WTC11 (cell line): Measurements from ENCODE around the gene ROBO2. TPM values are rescaled to one million over a fixed set of nuclear protein-coding genes. Genes with fewer than 3 reads are reported as not detected.

ENCODE experiments used
- ATAC-seq: fragments of 200-7000 bp; cut with Tn5 transposase; 2 replicates; pipeline ENCODE4 v1.10.0; 2021; ENCODE audit warnings: mild to moderate bottlenecking, moderate library complexity
- CTCF ChIA-PET: fragments of 300-600 bp; sonication (Branson Sonifier 250); formaldehyde crosslinking; loops from one replicate; lab custom pipeline; 2021; ENCODE audit warnings: antibody characterized with exemption; lab: Charles Lee
- POLR2A ChIA-PET: fragments of 350-600 bp; sonication (Branson Sonifier 250); formaldehyde crosslinking; loops from one replicate; lab custom pipeline; 2021; ENCODE audit warnings: antibody characterized with exemption; lab: Charles Lee
- DNase-seq: peaks from one replicate; pipeline ENCODE4 v3.0.0; 2021; ENCODE audit warnings: low spot score
- H3K27ac Mint-ChIP-seq: 2 replicates; pipeline ENCODE4 v1.8.0; 2021; ENCODE audit warnings: mixed read lengths
- H3K27me3 Mint-ChIP-seq: 2 replicates; pipeline ENCODE4 v1.8.0; 2021; ENCODE audit warnings: low read depth, mild to moderate bottlenecking, moderate library complexity, mixed read lengths
- H3K36me3 Mint-ChIP-seq: 2 replicates; pipeline ENCODE4 v1.8.0; 2021; ENCODE audit warnings: mixed read lengths
- H3K4me1 Mint-ChIP-seq: 2 replicates; pipeline ENCODE4 v1.8.0; 2022; ENCODE audit warnings: mixed read lengths
- H3K4me3 Mint-ChIP-seq: 2 replicates; pipeline ENCODE4 v1.8.0; 2021; ENCODE audit warnings: mild to moderate bottlenecking, moderate library complexity, mixed read lengths
- H3K9me3 Mint-ChIP-seq: 2 replicates; pipeline ENCODE4 v1.8.0; 2021; ENCODE audit warnings: mixed read lengths
- ELF4 ChIP-seq: sonication (generic); formaldehyde crosslinking; IDR thresholded peaks from 2 replicates; pipeline ENCODE4 v1.8.1; 2022; ENCODE audit warnings: low read depth, mild to moderate bottlenecking, moderate library complexity, missing genetic modification reagents
- EMX1 ChIP-seq: fragments of 250-450 bp; sonication (Bioruptor Pico); IDR thresholded peaks from 2 replicates; pipeline ENCODE4 v1.8.0; 2021; ENCODE audit warnings: mild to moderate bottlenecking
- ESRRA ChIP-seq: sonication (generic); formaldehyde crosslinking; IDR thresholded peaks from 2 replicates; pipeline ENCODE4 v1.8.1; 2022; ENCODE audit warnings: mild to moderate bottlenecking, missing genetic modification reagents, borderline replicate concordance
- GTF2I ChIP-seq: fragments of 250-450 bp; sonication (Bioruptor Pico); conservative IDR thresholded peaks from 2 replicates; pipeline ENCODE4 v1.4.0; 2021; ENCODE audit warnings: mild to moderate bottlenecking
- HMGA2 ChIP-seq: fragments of 250-450 bp; sonication (Bioruptor Pico); IDR thresholded peaks from 2 replicates; pipeline ENCODE4 v1.4.0; 2021; ENCODE audit warnings: mild to moderate bottlenecking, moderate library complexity
- NR1H2 ChIP-seq: sonication (generic); formaldehyde crosslinking; IDR thresholded peaks from 2 replicates; pipeline ENCODE4 v1.9.0; 2021; ENCODE audit warnings: mild to moderate bottlenecking, moderate library complexity, missing genetic modification reagents
- PRRX2 ChIP-seq: fragments of 250-450 bp; sonication (Bioruptor Pico); IDR thresholded peaks from 2 replicates; pipeline ENCODE4 v1.8.0; 2021; ENCODE audit warnings: mild to moderate bottlenecking
- SMAD4 ChIP-seq: sonication (generic); formaldehyde crosslinking; IDR thresholded peaks from 2 replicates; pipeline ENCODE4 v1.8.0; 2022; ENCODE audit warnings: mild to moderate bottlenecking, missing genetic modification reagents
- TEAD1 ChIP-seq: sonication (generic); formaldehyde crosslinking; IDR thresholded peaks from 2 replicates; pipeline ENCODE4 v1.8.0; 2022; ENCODE audit warnings: mild to moderate bottlenecking, missing genetic modification reagents
- ZNF138 ChIP-seq: sonication (generic); formaldehyde crosslinking; conservative IDR thresholded peaks from 2 replicates; pipeline ENCODE4 v1.8.1; 2022; ENCODE audit warnings: mild to moderate bottlenecking, moderate library complexity, missing genetic modification reagents
- ZNF423 ChIP-seq: fragments of 250-450 bp; sonication (Bioruptor Pico); IDR thresholded peaks from 2 replicates; pipeline ENCODE4 v2.1.2; 2022; ENCODE audit warnings: mild to moderate bottlenecking, moderate library complexity
- total RNA-seq: library from RNA; stranded (reverse); gene quantifications from 3 replicates; pipeline ENCODE4 v1.2.3, GENCODE V29; 2021
- TF ChIP-seq, protein P1 (sequence below): fragments of 250-450 bp; sonication (Bioruptor Pico); IDR thresholded peaks from 2 replicates; pipeline ENCODE4 v1.9.0; 2021; ENCODE audit warnings: moderate library complexity, mild to moderate bottlenecking, inconsistent platforms, borderline replicate concordance
- TF ChIP-seq, protein P2 (sequence below): sonication (generic); formaldehyde crosslinking; IDR thresholded peaks from 2 replicates; pipeline ENCODE4 v1.8.0; 2023; ENCODE audit warnings: mild to moderate bottlenecking, missing genetic modification reagents
- TF ChIP-seq, protein P3 (sequence below): fragments of 200-600 bp; IDR thresholded peaks from 2 replicates; pipeline ENCODE4 v1.8.0; 2022; ENCODE audit warnings: antibody characterized with exemption
- TF ChIP-seq, protein P4 (sequence below): fragments of 250-450 bp; sonication (Bioruptor Pico); conservative IDR thresholded peaks from 2 replicates; pipeline ENCODE4 v1.9.0; 2021; ENCODE audit warnings: mild to moderate bottlenecking
- TF ChIP-seq, protein P5 (sequence below): sonication (generic); formaldehyde crosslinking; IDR thresholded peaks from 2 replicates; pipeline ENCODE4 v1.8.1; 2022; ENCODE audit warnings: mild to moderate bottlenecking, missing genetic modification reagents, moderate library complexity, borderline replicate concordance
- TF ChIP-seq, protein P6 (sequence below): sonication (generic); formaldehyde crosslinking; IDR thresholded peaks from 2 replicates; pipeline ENCODE4 v1.8.1; 2022; ENCODE audit warnings: mild to moderate bottlenecking, moderate library complexity, missing genetic modification reagents

Gene ROBO2
- total RNA-seq, 1 experiment from 2014 or later, result 11.7 TPM

DNA sequence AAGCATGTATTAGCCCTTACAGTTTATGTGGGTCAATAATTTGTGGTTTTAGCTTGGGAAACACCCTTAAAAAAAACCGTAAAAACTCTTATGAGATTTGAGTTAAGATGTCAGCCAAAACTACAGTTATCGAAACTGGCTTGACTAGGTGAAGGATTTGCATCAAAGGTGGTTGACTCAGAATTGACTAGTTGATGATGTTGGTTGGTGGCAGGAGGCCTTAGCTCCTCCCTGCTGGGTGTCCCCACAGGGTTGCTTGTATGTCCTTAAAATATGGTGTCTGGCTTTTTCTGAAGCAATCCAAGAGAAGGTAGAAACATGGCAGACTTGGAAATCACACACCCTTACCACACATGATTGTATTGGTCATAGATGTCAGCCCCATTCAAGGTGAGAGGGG, 305.1 kb downstream of the ROBO2 start (continued):
- TF ChIP-seq, protein P1, sequence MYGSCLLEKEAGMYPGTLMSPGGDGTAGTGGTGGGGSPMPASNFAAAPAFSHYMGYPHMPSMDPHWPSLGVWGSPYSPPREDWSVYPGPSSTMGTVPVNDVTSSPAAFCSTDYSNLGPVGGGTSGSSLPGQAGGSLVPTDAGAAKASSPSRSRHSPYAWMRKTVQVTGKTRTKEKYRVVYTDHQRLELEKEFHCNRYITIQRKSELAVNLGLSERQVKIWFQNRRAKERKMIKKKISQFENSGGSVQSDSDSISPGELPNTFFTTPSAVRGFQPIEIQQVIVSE (CRISPR knock-in tag), result no peak
- TF ChIP-seq, protein P2, sequence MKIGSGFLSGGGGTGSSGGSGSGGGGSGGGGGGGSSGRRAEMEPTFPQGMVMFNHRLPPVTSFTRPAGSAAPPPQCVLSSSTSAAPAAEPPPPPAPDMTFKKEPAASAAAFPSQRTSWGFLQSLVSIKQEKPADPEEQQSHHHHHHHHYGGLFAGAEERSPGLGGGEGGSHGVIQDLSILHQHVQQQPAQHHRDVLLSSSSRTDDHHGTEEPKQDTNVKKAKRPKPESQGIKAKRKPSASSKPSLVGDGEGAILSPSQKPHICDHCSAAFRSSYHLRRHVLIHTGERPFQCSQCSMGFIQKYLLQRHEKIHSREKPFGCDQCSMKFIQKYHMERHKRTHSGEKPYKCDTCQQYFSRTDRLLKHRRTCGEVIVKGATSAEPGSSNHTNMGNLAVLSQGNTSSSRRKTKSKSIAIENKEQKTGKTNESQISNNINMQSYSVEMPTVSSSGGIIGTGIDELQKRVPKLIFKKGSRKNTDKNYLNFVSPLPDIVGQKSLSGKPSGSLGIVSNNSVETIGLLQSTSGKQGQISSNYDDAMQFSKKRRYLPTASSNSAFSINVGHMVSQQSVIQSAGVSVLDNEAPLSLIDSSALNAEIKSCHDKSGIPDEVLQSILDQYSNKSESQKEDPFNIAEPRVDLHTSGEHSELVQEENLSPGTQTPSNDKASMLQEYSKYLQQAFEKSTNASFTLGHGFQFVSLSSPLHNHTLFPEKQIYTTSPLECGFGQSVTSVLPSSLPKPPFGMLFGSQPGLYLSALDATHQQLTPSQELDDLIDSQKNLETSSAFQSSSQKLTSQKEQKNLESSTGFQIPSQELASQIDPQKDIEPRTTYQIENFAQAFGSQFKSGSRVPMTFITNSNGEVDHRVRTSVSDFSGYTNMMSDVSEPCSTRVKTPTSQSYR (CRISPR knock-in tag), result no peak
- TF ChIP-seq ELF4 (CRISPR knock-in tag) (no peak), NR1H2 (CRISPR knock-in tag) (no peak)
- TF ChIP-seq, all 79 proteins: peak for 0

DNA sequence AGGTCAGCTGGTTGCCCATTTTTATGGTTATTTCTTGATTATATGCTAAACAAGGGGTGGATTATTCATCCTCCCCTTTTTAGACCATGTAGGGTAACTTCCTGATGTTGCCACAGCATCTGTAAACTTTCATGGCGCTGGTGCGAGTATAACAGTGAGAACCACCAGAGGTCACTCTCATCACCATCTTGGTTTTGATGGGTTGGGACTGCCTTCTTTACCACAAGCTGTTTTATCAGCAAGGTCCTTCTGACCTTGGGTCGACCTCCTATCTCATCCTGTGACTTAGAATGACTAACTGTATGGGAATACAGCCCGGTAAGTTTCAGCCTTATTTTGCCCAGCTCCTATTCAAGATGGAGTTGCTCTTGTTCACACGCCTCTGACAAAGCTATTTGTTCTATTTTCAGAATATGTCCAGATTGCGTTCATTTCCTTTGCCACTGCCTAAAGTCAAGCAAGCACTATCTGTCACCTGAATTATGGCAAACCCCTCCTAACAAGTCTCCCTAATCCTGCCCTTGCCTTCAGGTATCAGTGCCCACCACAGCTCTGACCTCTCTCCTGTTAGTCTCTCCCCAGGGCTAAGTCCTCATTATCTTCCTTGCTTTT, 308.5 kb downstream of the ROBO2 start:
- no peaks in the 10 kb centered on the region for H3K36me3 Mint-ChIP-seq
- TF ChIP-seq ESRRA (CRISPR knock-in tag), result peak; percentile 86; the same call in 1 of the 2 replicates
- TF ChIP-seq, protein P3, sequence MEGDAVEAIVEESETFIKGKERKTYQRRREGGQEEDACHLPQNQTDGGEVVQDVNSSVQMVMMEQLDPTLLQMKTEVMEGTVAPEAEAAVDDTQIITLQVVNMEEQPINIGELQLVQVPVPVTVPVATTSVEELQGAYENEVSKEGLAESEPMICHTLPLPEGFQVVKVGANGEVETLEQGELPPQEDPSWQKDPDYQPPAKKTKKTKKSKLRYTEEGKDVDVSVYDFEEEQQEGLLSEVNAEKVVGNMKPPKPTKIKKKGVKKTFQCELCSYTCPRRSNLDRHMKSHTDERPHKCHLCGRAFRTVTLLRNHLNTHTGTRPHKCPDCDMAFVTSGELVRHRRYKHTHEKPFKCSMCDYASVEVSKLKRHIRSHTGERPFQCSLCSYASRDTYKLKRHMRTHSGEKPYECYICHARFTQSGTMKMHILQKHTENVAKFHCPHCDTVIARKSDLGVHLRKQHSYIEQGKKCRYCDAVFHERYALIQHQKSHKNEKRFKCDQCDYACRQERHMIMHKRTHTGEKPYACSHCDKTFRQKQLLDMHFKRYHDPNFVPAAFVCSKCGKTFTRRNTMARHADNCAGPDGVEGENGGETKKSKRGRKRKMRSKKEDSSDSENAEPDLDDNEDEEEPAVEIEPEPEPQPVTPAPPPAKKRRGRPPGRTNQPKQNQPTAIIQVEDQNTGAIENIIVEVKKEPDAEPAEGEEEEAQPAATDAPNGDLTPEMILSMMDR, result peak; percentile 45
- TF ChIP-seq SMAD4 (CRISPR knock-in tag), result no peak
- TF ChIP-seq PRRX2 (CRISPR knock-in tag), result 0 out of 2 replicates have a peak, but pooled peaks have one; percentile 9
- DNase-seq (peak; percentile 54), ATAC-seq (peak; percentile 92)
- H3K4me3 Mint-ChIP-seq, result no peak overlapping the region
- ChIA-PET CTCF (interaction anchor here (0.6 to 3.5 kb wide), 12 partner anchors 14 to 467 kb away, joined by 3 to 13 read pairs (median 4); no protein-coding TSS in a partner anchor), POLR2A (no interaction called here)
- peak overlapping the region; percentile 20; the same call in 1 of the 2 replicates for H3K27ac Mint-ChIP-seq
- peaks cover 7% of the 10 kb centered on the region for H3K9me3 Mint-ChIP-seq
- H3K4me1 Mint-ChIP-seq, result peaks cover 35% of the 10 kb centered on the region
- H3K27me3 Mint-ChIP-seq, result no peaks in the 10 kb centered on the region

DNA sequence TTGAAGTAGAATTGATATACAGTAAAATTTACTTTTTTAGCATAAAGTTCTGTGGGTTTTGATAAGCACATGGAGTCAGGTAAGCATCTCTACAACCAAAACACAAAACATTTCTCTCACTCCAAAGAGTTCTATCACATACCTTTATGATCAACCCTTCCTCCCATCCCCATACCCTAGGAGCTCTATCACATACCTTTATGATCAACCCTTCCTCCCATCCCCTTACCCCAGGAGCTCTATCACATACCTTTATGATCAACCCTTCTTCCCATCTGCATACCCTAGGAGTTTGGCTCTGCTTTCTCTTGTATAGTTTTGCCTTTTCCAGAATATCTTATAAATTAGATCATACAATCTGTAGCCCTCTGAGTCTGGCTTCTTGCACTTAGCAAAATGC, 315.1 kb downstream of the ROBO2 start:
- Mint-ChIP-seq H3K27ac (no peak overlapping the region), H3K4me1 (peaks cover 36% of the 10 kb centered on the region), H3K27me3 (no peaks in the 10 kb centered on the region), H3K4me3 (no peak overlapping the region), H3K9me3 (peaks cover 6% of the 10 kb centered on the region; the same call in 1 of the 2 replicates), H3K36me3 (0 out of 2 replicates have a peak, but pooled peaks cover 3% of the 10 kb centered on the region)
- no peak for ATAC-seq
- ChIA-PET POLR2A (no interaction called here), CTCF (no interaction called here)
- DNase-seq, result no peak
- TF ChIP-seq, protein P4, sequence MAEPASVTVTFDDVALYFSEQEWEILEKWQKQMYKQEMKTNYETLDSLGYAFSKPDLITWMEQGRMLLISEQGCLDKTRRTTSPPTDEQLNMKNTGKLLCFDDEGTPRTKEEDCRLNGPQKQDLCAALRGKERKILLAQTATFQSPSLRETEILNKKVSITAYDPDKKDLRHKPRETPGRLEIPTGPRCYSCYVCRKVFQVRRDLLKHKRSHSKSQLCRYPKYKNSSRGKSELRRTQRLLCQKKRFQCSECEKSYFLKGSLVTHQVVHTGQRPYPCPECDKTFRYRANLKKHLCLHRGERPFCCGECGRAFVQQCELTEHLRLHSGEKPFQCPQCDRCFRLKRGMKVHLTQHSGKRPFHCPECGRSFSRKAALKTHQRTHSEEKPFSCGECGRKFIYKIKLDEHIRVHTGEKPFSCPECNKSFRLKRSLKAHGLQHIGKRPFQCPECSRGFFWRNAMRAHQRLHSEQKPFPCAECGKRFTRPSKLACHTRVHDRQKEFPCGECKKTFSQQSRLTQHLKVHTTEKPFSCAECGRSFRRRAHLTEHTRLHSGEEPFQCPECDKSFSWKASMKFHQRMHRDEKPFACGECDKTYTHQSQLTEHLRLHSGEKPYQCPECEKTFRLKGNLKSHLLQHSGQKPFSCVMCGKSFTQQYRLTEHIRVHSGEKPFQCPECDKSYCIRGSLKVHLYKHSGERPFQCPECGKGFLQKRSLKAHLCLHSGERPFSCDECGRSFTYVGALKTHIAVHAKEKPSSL (CRISPR knock-in tag), result no peak
- TF ChIP-seq GTF2I (CRISPR knock-in tag) (no peak), ZNF138 (CRISPR knock-in tag) (no peak), ZNF423 (CRISPR knock-in tag) (no peak), EMX1 (no peak), HMGA2 (CRISPR knock-in tag) (no peak), TEAD1 (no peak)
- TF ChIP-seq, protein P5, sequence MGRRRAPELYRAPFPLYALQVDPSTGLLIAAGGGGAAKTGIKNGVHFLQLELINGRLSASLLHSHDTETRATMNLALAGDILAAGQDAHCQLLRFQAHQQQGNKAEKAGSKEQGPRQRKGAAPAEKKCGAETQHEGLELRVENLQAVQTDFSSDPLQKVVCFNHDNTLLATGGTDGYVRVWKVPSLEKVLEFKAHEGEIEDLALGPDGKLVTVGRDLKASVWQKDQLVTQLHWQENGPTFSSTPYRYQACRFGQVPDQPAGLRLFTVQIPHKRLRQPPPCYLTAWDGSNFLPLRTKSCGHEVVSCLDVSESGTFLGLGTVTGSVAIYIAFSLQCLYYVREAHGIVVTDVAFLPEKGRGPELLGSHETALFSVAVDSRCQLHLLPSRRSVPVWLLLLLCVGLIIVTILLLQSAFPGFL (CRISPR knock-in tag), result no peak
- TF ChIP-seq, protein P6, sequence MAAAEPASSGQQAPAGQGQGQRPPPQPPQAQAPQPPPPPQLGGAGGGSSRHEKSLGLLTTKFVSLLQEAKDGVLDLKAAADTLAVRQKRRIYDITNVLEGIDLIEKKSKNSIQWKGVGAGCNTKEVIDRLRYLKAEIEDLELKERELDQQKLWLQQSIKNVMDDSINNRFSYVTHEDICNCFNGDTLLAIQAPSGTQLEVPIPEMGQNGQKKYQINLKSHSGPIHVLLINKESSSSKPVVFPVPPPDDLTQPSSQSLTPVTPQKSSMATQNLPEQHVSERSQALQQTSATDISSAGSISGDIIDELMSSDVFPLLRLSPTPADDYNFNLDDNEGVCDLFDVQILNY (CRISPR knock-in tag), result no peak
